ENCODE measurements around the gene HOXA13.

HOXA13 gene

DNA sequence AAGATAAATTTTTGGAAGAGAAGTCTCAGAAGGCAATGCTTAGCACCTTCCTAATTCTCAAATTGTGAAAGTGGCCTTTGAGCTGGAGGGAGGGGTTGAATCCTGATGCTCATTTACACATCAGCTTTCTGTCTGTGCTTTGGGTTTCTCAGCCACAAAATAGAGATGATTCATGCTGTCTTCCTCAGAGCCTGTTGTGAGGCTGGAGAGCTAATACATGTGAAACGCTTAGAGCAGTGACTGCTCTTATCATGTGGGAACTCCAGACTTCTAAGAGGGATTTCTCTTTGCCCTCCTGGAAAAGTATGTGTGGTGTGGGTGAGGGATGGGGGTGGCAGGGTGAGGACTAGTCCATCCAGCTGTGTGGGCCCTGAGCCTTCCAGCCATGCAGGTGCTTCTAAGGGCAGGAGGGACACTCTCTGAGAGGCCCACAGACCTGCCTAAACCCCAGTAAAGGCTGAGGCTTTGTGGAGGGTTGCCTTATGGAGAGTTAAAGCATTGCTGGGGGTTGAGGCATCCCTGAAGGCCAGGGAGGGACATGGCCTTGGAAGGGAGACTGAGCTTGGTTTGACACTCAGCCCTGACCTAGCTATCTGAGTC, 37.9 kb upstream of the HOXA13 start:
- DNase-seq (ENCODE audit: low read depth in 4 of 4, low spot score in 1 of 4) = no peak

- no peak for DNase-seq (ENCODE audit: low read depth in 4 of 4, low spot score in 1 of 4)
Observed at GRCh38 chr7:27235387-27236311, 35.8 kb upstream of the HOXA13 start.

- no peak for DNase-seq (ENCODE audit: low read depth in 4 of 4, low spot score in 1 of 4)
Observed at GRCh38 chr7:27229448-27229847, 29.6 kb upstream of the HOXA13 start.

- DNase-seq (ENCODE audit: low read depth in 4 of 4, low spot score in 1 of 4) = no peak
Observed at GRCh38 chr7:27224983-27225934, 25.4 kb upstream of the HOXA13 start.

DNA sequence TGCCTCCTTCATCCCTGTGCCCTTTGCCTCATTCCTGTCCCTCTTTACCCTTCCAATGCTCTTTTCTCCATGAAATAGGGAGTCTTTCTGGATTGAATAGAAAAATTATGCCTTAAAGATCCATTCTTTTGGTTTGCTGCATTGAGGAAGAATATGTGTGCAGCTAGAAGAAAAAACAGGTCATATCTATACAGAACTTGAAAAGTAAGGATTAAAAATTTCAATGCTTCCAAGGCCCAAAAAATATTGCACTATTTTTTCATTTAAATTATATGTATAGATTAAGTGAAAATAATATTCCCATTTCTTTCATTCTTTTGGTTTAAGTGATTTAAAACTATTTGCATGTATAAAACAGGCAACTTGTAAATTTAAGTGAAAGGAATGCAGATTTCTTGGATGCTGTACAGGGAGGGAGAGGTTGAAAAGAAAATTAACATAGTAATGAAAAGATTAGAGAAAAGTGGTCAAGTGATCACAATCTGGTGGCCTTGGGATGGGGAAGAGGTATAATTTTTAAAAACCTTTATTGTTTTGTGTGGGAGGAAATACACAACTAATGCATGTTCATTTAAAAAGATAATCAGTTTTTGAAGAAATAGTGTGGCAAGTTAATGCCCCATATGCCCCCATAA, 24.2 kb upstream of the HOXA13 start:
- DNase-seq (ENCODE audit: low read depth in 4 of 4, low spot score in 1 of 4) = no peak

GRCh38 chr7:27221201-27221797, 21.4 kb upstream of the HOXA13 start:
- no peak for DNase-seq (ENCODE audit: low read depth in 4 of 4, low spot score in 1 of 4)

GRCh38 chr7:27220440-27220955, 20.6 kb upstream of the HOXA13 start:
- no peak for DNase-seq (ENCODE audit: low read depth in 4 of 4, low spot score in 1 of 4)

- no peak for DNase-seq (ENCODE audit: low read depth in 4 of 4, low spot score in 1 of 4)
Observed at GRCh38 chr7:27219821-27220220, 19.9 kb upstream of the HOXA13 start.

GRCh38 chr7:27217951-27218350, 18.1 kb upstream of the HOXA13 start:
- no peak for DNase-seq (ENCODE audit: low read depth in 4 of 4, low spot score in 1 of 4)

DNA sequence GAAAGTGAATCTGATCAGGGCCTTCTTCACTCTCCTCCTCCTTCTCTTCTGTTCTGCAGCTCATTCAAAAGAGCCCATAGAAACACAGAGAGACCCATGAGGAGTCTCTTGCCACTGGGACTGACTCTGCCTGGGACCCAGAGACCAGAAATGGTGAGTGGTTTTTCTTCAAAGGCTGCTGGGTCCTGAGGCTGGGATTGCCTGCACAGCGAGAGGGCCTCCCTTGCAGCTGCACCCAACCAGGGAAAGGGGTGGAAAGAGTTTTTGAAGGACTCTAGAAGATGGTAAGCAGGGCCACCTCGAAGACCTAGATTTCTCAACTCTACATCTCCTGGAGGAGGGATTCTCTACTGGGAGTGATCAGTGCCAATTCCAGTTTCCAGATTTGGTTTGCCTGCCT, 15.5 kb upstream of the HOXA13 start:
- DNase-seq (ENCODE audit: low read depth in 4 of 4, low spot score in 1 of 4) = no peak

DNA sequence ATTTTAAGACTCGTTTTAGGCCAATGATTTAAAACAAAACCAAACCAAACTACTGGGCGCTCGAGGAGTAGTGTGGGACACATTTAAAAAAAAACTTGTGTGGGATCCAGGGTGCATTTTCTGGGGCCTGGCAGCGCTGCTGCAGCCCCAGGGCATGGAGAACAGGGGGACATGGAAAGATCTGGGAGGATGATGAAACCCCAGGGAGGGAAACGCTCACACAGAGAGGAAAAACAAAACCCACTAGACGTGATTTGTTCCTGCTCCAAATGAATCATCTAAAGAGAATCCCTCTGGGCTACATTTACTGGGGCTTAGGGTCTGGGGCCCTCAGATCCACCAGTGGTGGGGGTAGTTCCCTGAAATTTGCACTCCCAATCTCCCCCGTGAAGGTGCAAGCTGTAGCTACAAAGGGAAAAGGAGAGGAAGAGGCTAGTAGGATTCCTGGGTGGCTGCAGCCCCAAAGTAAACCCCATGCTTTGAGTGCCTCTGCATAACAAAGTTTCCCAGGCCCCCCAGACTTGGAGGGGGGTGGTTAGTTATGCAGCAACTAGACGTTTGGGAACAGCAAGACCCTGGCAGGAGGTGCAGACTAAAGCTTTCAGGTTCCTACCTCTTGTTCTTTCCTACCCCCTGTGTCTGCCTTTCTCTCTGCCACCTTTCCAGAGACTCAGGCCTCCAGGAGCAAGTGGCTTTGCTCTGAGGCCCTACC, 14.5 kb upstream of the HOXA13 start:
- DNase-seq (ENCODE audit: low read depth in 4 of 4, low spot score in 1 of 4) = no peak

GRCh38 chr7:27213433-27214238, 13.7 kb upstream of the HOXA13 start:
- no peak for DNase-seq (ENCODE audit: low read depth in 4 of 4, low spot score in 1 of 4)

DNA sequence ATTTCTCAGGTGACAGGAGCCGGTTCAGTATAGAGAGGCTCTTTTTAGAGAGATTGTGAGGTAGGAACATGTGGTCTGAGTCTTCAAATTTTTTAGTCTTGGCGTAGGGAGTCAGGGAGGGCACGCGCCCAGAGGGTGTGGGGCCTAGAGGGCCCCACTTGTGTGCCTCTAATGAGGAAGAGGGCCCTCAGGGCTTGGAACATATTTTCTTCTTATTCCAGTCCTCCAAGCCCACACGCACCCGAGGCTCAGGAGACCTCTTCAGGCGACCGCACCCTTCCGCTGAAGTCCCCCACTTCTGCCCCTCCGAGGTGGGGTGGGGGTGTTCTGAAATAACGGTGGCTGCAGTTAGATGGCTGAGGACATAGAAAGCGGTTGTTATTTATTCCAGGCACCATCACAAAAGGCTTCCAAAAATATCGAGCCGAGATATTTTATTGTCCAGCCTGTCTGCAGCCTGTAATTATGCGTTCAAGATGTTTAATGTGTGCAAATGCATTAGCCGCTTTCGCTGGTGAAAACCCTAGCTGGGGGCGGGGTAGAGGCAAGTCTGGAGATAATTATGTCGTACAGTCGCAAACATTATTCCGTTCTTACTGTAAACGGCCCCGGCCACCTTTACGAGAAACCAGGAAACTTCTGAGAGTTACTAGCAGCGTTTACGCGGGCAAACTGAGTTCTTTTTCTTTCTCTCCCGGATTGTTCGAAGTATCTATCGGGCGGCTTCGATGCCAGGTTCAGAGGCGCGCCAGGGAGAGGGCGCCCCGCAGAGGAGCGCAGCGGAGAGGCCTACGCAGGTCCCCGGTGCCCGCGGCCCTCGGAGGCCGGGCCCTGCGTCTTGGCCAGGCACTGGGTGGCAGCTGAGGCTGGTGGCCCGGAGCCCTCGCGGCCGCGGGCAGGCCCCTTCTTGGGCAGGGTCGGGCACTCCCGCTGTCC, 12.9 kb upstream of the HOXA13 start:
- no peak for DNase-seq (ENCODE audit: low read depth in 4 of 4, low spot score in 1 of 4)

GRCh38 chr7:27211764-27212204, 11.9 kb upstream of the HOXA13 start:
- no peak for DNase-seq (ENCODE audit: low read depth in 4 of 4, low spot score in 1 of 4)

DNA sequence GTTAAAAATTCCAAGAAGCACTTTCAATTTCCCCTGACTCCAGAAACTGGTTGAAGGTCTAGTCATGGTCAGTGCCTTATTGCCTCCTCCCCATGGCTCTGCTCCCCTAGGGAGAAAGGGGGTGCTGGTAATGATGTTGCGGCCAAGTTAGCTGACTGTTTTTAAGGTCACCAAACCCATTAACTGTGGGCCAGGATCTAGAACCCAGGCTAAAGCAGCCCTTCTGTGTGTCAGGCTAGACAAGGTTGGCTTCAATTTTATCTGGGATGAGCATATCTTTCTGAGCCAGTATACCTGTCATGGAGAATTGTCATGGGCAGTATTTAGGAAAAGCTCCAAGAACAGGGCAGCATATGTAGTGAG, 11.2 kb upstream of the HOXA13 start:
- DNase-seq (ENCODE audit: low read depth in 4 of 4, low spot score in 1 of 4) = no peak

GRCh38 chr7:27210441-27211083, 10.7 kb upstream of the HOXA13 start:
- DNase-seq (ENCODE audit: low read depth in 4 of 4, low spot score in 1 of 4) = peak in 1 of 4 experiments; percentile 44

DNA sequence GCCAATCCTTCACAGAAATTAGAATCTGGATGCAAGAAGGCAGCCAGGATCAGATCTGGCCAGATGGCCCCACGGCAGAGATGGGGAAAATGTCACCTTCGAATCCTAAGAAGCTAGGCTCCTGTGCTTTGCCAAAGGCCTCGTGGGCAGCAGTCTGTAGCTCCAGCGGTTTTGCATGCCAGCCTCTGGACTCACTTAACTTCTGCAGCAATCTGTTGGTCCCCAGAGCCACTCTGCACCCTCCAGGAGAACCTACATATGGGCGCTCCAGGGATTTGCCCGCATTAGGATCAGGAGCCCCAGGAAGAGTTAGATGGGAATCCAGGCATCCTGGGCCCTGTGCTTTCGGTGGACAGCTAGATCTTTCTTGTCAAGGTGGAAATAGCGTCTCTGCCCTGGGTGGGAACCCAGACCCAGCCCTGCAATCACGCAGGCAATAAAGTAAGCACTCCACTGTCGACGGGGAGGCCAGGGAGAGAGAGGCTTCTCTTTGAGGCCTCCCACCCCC, 10.1 kb upstream of the HOXA13 start:
- no peak for DNase-seq (ENCODE audit: low read depth in 4 of 4, low spot score in 1 of 4)

Data from stimulated activated CD4-positive, alpha-beta T cell treated with anti-CD3 and anti-CD28 coated beads, Interleukin-1b, Interleukin-23, amount 100 ng/mL, for 24 hours (primary cell).